Fibroblast of upper back skin (primary cell): ENCODE measurements around the gene TNFSF9.
A peak's percentile ranks its signal among the peaks of the same experiment; 100 is the strongest.
"Not testable (repeated sequence)": the region's sequence is repeated elsewhere in the genome, so short reads cannot be mapped to it uniquely, and the experiment has no call there.

Experiments used
- DNase-seq: peaks from one replicate; pipeline ENCODE4 v3.0.0-alpha.2; 2013

Gene TNFSF9

GRCh38 chr19:6533000-6533328 is 2.1 kb downstream of the TNFSF9 start:
- DNase-seq: no peak

GRCh38 chr19:6533746-6534418 is 3.1 kb downstream of the TNFSF9 start:
- no peak for DNase-seq

DNA sequence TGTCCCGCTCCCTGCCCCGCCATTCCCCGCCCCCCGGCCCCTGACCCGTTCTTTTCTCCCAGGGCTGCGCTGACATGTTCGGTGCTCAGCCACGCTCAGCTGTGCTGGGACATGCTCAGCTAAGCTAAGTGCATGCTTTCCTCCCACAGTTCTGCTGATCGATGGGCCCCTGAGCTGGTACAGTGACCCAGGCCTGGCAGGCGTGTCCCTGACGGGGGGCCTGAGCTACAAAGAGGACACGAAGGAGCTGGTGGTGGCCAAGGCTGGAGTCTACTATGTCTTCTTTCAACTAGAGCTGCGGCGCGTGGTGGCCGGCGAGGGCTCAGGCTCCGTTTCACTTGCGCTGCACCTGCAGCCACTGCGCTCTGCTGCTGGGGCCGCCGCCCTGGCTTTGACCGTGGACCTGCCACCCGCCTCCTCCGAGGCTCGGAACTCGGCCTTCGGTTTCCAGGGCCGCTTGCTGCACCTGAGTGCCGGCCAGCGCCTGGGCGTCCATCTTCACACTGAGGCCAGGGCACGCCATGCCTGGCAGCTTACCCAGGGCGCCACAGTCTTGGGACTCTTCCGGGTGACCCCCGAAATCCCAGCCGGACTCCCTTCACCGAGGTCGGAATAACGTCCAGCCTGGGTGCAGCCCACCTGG is 3.7 kb downstream of the TNFSF9 start:
- DNase-seq: no peak

DNA sequence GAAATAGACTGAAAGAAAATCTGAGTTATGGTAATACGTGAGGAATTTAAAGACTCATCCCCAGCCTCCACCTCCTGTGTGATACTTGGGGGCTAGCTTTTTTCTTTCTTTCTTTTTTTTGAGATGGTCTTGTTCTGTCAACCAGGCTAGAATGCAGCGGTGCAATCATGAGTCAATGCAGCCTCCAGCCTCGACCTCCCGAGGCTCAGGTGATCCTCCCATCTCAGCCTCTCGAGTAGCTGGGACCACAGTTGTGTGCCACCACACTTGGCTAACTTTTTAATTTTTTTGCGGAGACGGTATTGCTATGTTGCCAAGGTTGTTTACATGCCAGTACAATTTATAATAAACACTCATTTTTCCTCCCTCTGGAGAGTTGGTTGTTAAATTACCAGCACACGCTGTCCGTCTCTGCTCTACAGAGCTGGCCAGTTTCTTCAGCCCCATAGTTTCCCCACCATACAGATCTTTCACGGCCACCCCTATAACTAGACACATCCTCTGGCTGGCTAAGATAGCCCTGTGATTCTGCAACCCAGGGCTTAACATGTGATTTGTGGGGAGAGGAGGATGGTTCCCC is 4.8 kb downstream of the TNFSF9 start:
- no peak for DNase-seq

DNA sequence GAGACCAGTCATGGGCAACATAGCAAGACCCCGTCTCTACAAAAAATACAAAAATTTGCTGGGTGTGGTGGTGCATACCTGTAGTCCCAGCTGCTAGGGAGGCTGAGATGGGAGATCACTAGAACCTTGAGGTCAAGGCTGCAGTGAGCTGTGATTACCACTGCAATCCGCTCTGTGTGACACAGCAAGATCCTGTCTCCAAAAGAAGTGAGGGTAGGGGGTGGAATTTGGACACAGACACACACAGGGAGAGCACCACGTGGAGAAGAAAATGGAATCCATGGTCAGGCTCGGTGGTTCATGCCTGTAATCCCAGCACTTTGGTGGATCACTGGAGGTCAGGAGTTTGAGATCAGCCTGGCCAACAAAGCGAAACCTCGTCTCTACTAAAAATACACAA is 8.7 kb downstream of the TNFSF9 start:
- no peak for DNase-seq

DNA sequence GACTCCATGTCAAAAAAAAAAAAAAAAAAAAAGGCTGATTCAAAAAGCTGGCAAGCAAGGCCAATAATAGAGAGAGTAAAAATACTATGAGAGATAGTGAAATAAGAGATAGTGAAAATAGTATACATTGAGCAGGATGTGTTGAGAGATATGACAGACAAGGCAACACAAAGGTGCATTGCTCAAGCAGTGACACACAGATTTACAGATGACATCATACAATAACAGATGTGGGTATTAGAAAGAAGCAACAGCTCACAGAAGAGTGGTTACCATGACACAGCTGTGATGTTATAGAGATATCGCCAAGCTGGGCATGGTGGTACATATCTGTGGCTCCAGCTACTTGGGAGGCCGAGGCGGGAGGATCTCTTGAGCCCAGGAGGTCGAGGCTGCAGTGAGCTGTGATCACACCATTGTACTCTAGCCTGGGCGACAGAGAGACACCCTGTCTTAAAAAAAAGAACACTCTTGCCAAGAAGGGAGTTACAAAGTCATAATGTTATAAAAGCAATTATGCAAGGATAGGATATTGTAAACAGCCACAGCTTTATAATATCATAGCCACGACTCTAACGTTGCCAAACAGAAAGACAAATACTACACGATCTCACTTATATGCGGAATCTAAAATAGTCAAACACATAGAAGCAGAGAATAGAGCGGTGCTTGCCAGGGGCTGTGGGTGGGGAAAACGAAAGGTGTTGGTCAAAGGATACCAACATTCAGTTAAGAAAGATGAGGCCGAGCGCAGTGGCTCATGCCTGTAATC is 10.3 kb downstream of the TNFSF9 start:
- DNase-seq: no peak

GRCh38 chr19:6543866-6544347 is 13.1 kb downstream of the TNFSF9 start:
- DNase-seq: no peak

DNA sequence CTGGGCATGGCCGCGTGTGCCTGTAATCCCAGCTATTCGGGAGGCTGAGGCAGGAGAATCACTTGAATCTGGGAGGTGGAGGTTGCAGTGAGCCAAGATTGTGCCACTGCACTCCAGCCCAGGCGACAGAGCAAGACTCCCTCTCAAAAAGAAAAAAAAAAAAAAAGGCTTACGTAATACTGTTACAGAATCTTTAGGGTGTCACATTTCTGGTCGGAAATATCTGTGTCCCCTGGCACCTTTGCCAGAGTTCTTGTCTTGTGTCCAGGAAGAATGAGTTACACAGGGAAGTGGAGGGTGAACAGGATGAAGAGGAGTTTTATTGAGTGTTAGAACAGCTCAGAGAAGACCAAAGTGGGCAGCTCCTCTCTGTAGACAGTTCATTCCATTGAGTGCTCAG is 19.9 kb downstream of the TNFSF9 start:
- not testable (repeated sequence) for DNase-seq

GRCh38 chr19:6551091-6551490 is 20.3 kb downstream of the TNFSF9 start:
- no peak for DNase-seq

GRCh38 chr19:6551607-6552450 is 21.0 kb downstream of the TNFSF9 start:
- DNase-seq: peak; percentile 30

- no peak for DNase-seq
Measured at GRCh38 chr19:6556043-6556449, 25.2 kb downstream of the TNFSF9 start.

DNA sequence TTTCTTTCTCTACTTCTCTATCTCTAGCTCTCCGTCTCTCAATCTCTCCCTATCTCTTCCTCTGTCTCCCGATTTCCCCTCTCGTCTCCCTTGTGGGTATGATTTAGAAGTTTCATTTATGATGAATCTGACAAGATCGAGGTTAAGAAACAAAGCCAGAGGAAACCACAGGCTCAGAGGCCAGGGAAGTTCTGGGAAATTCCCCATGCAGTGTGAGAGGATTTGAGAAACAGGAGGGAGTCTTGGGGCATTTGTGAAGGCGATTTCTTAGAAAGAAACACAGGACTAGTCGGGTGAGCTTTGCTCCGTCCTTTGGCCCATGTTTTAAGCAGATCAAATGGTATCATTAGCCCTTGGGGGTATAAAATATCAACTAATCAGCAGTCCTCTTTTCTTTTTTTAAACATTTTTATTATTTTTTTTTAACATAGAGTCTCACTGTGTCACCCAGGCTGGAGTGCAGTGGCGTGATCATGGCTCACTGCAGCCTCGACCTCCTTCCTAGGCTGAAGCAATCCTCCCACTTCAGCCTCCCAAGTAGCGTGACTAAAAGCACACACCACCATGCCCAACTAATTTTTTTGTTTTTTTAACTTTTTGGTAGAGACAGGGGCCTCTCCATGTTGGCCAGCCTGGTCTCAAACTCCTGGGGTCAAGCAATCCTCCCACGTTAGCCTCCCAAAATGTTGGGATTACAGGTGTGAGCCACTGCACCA is 25.8 kb downstream of the TNFSF9 start:
- DNase-seq: peak; percentile 50

GRCh38 chr19:6562437-6562836 is 31.6 kb downstream of the TNFSF9 start:
- not testable (repeated sequence) for DNase-seq

DNA sequence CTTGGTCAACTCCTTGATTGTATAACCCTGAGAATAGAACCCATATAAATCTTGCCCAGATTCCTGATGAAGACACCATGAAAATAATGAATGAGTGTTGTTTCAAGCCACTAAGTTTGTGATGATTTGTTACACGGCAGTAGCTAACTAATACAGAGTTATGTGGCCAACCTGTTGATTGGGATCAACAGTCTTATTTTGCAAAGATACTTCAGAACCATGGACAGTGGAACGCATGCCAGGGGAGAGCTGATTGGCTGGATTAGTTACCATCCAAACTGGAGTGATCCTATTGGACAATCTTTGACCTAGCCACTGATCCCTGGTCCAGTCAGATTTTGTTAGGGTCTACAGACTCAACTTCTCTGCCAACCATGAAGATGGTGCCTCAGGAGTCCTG is 33.6 kb downstream of the TNFSF9 start:
- DNase-seq: no peak

- DNase-seq: not testable (repeated sequence)
Measured at GRCh38 chr19:6566727-6567126, 35.9 kb downstream of the TNFSF9 start.

DNA sequence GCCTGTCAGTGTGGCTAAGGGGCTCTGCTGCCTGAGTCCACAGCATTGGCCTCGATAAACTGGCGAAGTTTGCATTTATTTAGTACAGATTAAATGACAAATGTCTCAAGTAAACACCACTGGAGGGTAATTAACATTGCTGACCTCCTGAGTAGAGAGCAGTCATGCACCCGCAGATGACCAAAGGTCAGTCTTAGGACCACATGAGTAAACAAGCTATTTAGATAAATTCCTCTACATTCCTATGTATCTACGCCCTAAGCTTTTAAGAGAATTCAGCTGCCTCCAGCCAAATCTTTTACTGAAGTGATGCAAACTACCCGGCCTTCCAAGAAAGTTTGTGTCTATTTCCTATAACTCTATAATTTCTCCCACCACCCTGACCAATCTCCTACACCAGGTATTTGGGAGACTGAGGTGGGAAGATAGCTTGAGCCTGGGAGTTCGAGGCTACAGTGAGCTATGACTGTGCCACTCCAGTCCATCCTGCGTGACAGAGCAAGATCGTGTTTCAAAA is 37.2 kb downstream of the TNFSF9 start:
- DNase-seq: no peak

DNA sequence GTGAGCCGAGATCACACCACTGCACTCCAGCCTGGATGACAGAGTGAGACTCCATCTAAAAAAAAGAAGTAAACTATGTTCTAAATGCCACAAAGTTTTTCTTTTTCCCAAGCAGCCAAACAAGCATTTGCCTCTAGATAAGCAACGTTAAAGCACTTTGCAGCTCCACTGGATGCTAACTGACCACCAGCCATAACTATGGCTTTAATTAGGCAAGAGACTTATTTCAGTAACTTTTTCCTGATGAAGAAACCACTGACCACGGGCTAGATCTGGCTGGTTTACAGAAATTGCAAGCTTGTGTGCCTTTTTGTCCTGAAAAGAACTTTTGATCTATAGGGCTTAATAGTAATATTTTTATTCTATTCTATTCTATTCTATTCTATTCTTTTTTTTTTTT is 38.0 kb downstream of the TNFSF9 start:
- DNase-seq: no peak

GRCh38 chr19:6570764-6571163 is 39.9 kb downstream of the TNFSF9 start:
- DNase-seq: no peak

GRCh38 chr19:6571167-6571566 is 40.3 kb downstream of the TNFSF9 start:
- DNase-seq: no peak

GRCh38 chr19:6572217-6572616 is 41.4 kb downstream of the TNFSF9 start:
- DNase-seq: no peak

DNA sequence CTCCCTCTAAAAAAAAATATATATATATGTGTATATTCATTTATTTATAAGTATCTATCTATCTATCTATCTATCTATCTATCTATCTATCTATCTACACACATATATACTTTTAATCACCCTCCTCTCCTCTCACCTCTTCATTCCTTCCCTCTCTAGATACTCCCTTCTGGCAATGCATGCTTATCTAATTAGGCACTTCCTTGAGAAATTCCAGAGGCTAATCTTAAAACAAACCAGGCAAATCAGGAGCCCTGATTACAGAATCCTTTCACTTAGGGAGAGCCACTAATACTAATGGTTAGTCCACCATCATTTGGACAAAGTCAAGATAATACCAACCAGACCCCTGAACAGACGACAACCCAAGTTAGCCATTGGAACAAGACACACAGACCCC is 42.5 kb downstream of the TNFSF9 start:
- DNase-seq: no peak
